GM13977 (cell line): ENCODE data around the gene IMMP2L.

ENCODE experiments used
- DNase-seq: peaks from one replicate; pipeline ENCODE4 v3.0.0; 2012; ENCODE audit warnings: low spot score
- CTCF ChIP-seq: IDR thresholded peaks from 2 replicates; pipeline ENCODE4 v1.5.1; 2012; ENCODE audit warnings: mild to moderate bottlenecking, control low read depth; ENCODE audit not compliant: insufficient read depth; ENCODE audit errors: extremely low read depth, missing control alignments
- in situ Hi-C: fragments of 300-500 bp; cut with MboI; formaldehyde crosslinking; loops from one replicate; pipeline ENCODE4 v1.12.0; 2022; ENCODE audit warnings: low sequenced_read_pairs, low pct_unique_long_range_greater_than_20kb, mixed read lengths, inconsistent platforms; ENCODE audit not compliant: unreplicated experiment

Gene IMMP2L

GRCh38 chr7:110720626-110721025, 841.7 kb downstream of the IMMP2L start:
- no peak for TF ChIP-seq CTCF
- in situ Hi-C loops = no loop called here
- DNase-seq = no peak

- in situ Hi-C loops = no loop called here
- DNase-seq = no peak
- no peak for TF ChIP-seq CTCF
These were observed 842.6 kb downstream of the IMMP2L start for GRCh38 chr7:110719741-110720140.

- no peak for TF ChIP-seq CTCF
- DNase-seq = no peak
- in situ Hi-C loops = no loop called here
These were observed 843.6 kb downstream of the IMMP2L start for GRCh38 chr7:110718503-110719205.

GRCh38 chr7:110704225-110704624, 858.1 kb downstream of the IMMP2L start:
- in situ Hi-C loops = no loop called here
- TF ChIP-seq CTCF = no peak
- no peak for DNase-seq

GRCh38 chr7:110698576-110698975, 863.7 kb downstream of the IMMP2L start:
- no peak for DNase-seq
- TF ChIP-seq CTCF = no peak
- in situ Hi-C loops = no loop called here

GRCh38 chr7:110693344-110693743, 868.9 kb downstream of the IMMP2L start:
- no peak for TF ChIP-seq CTCF
- DNase-seq = no peak
- in situ Hi-C loops = no loop called here
